OCI-LY1 (cell line): ENCODE data around the gene PTPRN2.

Experiments used
- EZH2 ChIP-seq: fragments of 200-600 bp; sonication (generic), shearing (Covaris generic); IDR thresholded peaks from 2 replicates; pipeline ENCODE4 v1.8.0; 2017; ENCODE audit warnings: borderline replicate concordance, mixed run types, mild to moderate bottlenecking, antibody characterized with exemption, low read length, moderate library complexity, mixed read lengths
- TF ChIP-seq, protein P1 (sequence below): fragments of 200-600 bp; sonication (generic), shearing (Covaris generic); IDR thresholded peaks from 2 replicates; pipeline ENCODE4 v1.5.1; 2017; ENCODE audit warnings: mild to moderate bottlenecking, antibody characterized with exemption, low read length, moderate library complexity, mixed read lengths

DNA sequence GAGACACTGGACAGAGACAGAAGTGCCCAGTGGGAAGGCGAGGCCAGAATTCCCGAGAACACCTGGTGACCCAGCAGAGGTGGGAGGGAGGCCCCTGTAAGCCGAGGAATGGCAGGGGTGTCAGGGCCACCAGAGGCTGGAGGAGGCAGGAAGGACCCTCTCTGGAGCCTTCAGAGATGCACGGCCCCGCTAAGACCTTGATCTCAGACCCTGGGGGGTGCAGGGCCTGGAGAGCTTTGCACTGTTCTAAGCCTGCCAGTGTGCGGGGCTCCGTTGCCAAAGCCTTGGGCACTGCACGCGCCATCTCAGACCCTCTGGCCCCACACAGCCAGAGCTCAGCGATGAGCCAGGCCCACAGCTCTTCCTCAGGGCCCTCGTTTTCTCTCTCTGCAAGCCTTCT is 557.1 kb downstream of the PTPRN2 start:
- TF ChIP-seq EZH2 = no peak
- TF ChIP-seq, protein P1, sequence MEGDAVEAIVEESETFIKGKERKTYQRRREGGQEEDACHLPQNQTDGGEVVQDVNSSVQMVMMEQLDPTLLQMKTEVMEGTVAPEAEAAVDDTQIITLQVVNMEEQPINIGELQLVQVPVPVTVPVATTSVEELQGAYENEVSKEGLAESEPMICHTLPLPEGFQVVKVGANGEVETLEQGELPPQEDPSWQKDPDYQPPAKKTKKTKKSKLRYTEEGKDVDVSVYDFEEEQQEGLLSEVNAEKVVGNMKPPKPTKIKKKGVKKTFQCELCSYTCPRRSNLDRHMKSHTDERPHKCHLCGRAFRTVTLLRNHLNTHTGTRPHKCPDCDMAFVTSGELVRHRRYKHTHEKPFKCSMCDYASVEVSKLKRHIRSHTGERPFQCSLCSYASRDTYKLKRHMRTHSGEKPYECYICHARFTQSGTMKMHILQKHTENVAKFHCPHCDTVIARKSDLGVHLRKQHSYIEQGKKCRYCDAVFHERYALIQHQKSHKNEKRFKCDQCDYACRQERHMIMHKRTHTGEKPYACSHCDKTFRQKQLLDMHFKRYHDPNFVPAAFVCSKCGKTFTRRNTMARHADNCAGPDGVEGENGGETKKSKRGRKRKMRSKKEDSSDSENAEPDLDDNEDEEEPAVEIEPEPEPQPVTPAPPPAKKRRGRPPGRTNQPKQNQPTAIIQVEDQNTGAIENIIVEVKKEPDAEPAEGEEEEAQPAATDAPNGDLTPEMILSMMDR = no peak
